ENCODE results near the gene EIF5.

Gene EIF5

GRCh38 chr14:103343905-103344797 lies 10.1 kb downstream of the EIF5 start:
- H4K8ac ChIP-seq (ENCODE audit: low read depth, low read length): no peak overlapping the region
- H2BK120ac ChIP-seq (ENCODE audit: low read depth, low read length): no peak overlapping the region
- H3K79me2 ChIP-seq (ENCODE audit: control insufficient read depth, insufficient read depth, low read length): no peaks in the 10 kb centered on the region
- H3K27me3 ChIP-seq (ENCODE audit: insufficient read depth, low read length, poor library complexity): no peaks in the 10 kb centered on the region
- no peak overlapping the region for H3K9ac ChIP-seq (ENCODE audit: low read length)
- WGBS (ENCODE audit: extremely low coverage, insufficient coverage, low lambda C conversion rate): no CpG with 5 or more reads among the region's 5 CpGs
- H3K27ac ChIP-seq (ENCODE audit: low read depth, low read length): no peak overlapping the region
- H2BK15ac ChIP-seq (replicated peaks; ENCODE audit: low read depth): no peak overlapping the region
- H3K4me1 ChIP-seq (ENCODE audit: control insufficient read depth, low read depth, low read length): no peaks in the 10 kb centered on the region
- no peak overlapping the region for H3K56ac ChIP-seq (ENCODE audit: low read length)
- no peak overlapping the region for H4K5ac ChIP-seq (ENCODE audit: low read length)
- no peak overlapping the region for H2AK5ac ChIP-seq (ENCODE audit: low read length)
- H3K23ac ChIP-seq (ENCODE audit: low read length): no peak overlapping the region
- no peak overlapping the region for H3K4me2 ChIP-seq (ENCODE audit: low read length)
- no peak overlapping the region for H3K4me3 ChIP-seq (ENCODE audit: low read length)
- H3K36me3 ChIP-seq (ENCODE audit: control insufficient read depth, insufficient read depth, low read length): peaks cover 20% of the 10 kb centered on the region
- H3K18ac ChIP-seq (ENCODE audit: low read length): no peak overlapping the region
- no peak for DNase-seq
- H3K79me1 ChIP-seq (ENCODE audit: low read length): peaks cover 2% of the 10 kb centered on the region
- H2BK5ac ChIP-seq (ENCODE audit: low read length): no peak overlapping the region
- no peak overlapping the region for H3K4ac ChIP-seq (ENCODE audit: low read depth, low read length)

- no CpG with 5 or more reads among the region's 3 CpGs for WGBS (ENCODE audit: extremely low coverage, insufficient coverage, low lambda C conversion rate)
- no peak overlapping the region for H3K23ac ChIP-seq (ENCODE audit: low read length)
Observed at GRCh38 chr14:103346286-103346685, 12.2 kb downstream of the EIF5 start.

DNA sequence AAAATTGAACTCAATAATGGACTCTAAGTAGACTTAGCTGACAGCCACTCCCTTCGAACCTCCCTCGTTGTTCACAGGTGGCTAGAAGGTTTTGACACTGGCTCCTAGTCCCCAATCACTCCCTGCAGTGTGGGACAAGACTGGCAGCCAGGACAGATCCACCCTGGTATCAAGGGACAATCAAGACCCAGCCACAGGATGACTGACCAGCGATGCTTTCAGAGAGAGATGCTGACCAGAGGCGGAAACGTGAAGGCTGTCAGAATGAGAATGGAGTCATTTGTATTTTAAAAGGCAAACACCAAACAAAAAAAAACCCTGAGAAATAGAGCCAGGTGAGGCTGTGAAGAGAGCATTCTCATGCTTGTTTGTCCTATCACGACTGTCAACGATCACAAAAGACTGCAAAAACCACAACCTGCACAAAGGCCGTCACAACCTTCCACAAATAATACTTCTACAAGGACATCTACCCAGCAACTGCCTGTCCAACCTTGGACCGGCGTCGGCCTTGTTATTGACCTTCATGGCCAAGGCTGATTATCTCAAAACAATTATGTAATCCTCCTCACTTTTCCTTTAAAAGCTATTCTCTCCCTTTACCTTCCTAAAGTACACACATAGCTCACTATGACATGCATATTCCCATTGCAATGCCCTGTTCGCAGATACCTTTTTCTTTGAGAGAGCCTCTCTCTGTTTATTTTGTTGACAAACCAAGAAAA lies 13.2 kb downstream of the EIF5 start:
- no peak overlapping the region for H3K27ac ChIP-seq (ENCODE audit: low read depth, low read length)
- no peak overlapping the region for H2BK15ac ChIP-seq (replicated peaks; ENCODE audit: low read depth)
- H3K27me3 ChIP-seq (ENCODE audit: insufficient read depth, low read length, poor library complexity): no peaks in the 10 kb centered on the region
- H2BK120ac ChIP-seq (ENCODE audit: low read depth, low read length): no peak overlapping the region
- H3K4me2 ChIP-seq (ENCODE audit: low read length): no peak overlapping the region
- no peaks in the 10 kb centered on the region for H3K4me1 ChIP-seq (ENCODE audit: control insufficient read depth, low read depth, low read length)
- H3K9ac ChIP-seq (ENCODE audit: low read length): no peak overlapping the region
- no peaks in the 10 kb centered on the region for H3K79me1 ChIP-seq (ENCODE audit: low read length)
- WGBS (ENCODE audit: extremely low coverage, insufficient coverage, low lambda C conversion rate): no CpG with 5 or more reads among the region's 12 CpGs
- H3K23ac ChIP-seq (ENCODE audit: low read length): no peak overlapping the region
- no peak overlapping the region for H2AK5ac ChIP-seq (ENCODE audit: low read length)
- H3K4me3 ChIP-seq (ENCODE audit: low read length): no peak overlapping the region
- H4K8ac ChIP-seq (ENCODE audit: low read depth, low read length): no peak overlapping the region
- H4K5ac ChIP-seq (ENCODE audit: low read length): no peak overlapping the region
- H3K4ac ChIP-seq (ENCODE audit: low read depth, low read length): no peak overlapping the region
- peaks cover 8% of the 10 kb centered on the region for H3K36me3 ChIP-seq (ENCODE audit: control insufficient read depth, insufficient read depth, low read length)
- DNase-seq: no peak
- no peak overlapping the region for H2BK5ac ChIP-seq (ENCODE audit: low read length)
- no peak overlapping the region for H3K56ac ChIP-seq (ENCODE audit: low read length)
- H3K18ac ChIP-seq (ENCODE audit: low read length): no peak overlapping the region
- H3K79me2 ChIP-seq (ENCODE audit: control insufficient read depth, insufficient read depth, low read length): no peaks in the 10 kb centered on the region

More at GRCh38 chr14:103346286-103346685, 12.2 kb downstream of the EIF5 start:
- Histone ChIP-seq H4K5ac (ENCODE audit: low read length) (no peak overlapping the region), H3K4ac (ENCODE audit: low read depth, low read length) (no peak overlapping the region), H4K8ac (ENCODE audit: low read depth, low read length) (no peak overlapping the region), H2BK120ac (ENCODE audit: low read depth, low read length) (no peak overlapping the region), H3K36me3 (ENCODE audit: control insufficient read depth, insufficient read depth, low read length) (peaks cover 10% of the 10 kb centered on the region), H2BK5ac (ENCODE audit: low read length) (no peak overlapping the region), H3K4me3 (ENCODE audit: low read length) (no peak overlapping the region), H2AK5ac (ENCODE audit: low read length) (no peak overlapping the region), H3K27me3 (ENCODE audit: insufficient read depth, low read length, poor library complexity) (no peaks in the 10 kb centered on the region), H3K79me2 (ENCODE audit: control insufficient read depth, insufficient read depth, low read length) (no peaks in the 10 kb centered on the region), H2BK15ac (replicated peaks; ENCODE audit: low read depth) (no peak overlapping the region), H3K27ac (ENCODE audit: low read depth, low read length) (no peak overlapping the region), H3K9ac (ENCODE audit: low read length) (no peak overlapping the region), H3K56ac (ENCODE audit: low read length) (no peak overlapping the region), H3K4me1 (ENCODE audit: control insufficient read depth, low read depth, low read length) (no peaks in the 10 kb centered on the region), H3K79me1 (ENCODE audit: low read length) (no peaks in the 10 kb centered on the region), H3K4me2 (ENCODE audit: low read length) (no peak overlapping the region), H3K18ac (ENCODE audit: low read length) (no peak overlapping the region)
- no peak for DNase-seq

DNA sequence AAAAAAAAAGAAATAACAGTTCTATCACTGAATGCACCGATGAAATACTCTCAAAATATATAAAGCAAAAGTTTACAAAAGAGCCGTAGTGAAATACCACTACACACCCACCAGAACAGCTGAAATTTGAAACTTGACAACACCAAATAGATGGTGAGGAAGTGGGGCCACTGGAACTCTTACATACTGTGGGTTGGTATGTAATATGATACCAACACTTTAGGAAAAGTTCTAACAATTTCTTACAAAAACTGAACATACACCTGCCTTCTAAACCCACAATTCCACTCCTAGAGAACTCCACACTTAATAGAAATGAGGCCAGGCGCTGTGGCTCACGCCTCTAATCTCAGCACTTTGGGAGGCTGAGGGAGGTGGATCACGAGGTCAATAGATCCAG lies 14.1 kb downstream of the EIF5 start:
- H3K27ac ChIP-seq (ENCODE audit: low read depth, low read length): no peak overlapping the region
- no peak overlapping the region for H4K8ac ChIP-seq (ENCODE audit: low read depth, low read length)
- no CpG with 5 or more reads among the region's 5 CpGs for WGBS (ENCODE audit: extremely low coverage, insufficient coverage, low lambda C conversion rate)
- no peak overlapping the region for H3K4ac ChIP-seq (ENCODE audit: low read depth, low read length)
- no peak overlapping the region for H3K56ac ChIP-seq (ENCODE audit: low read length)
- H2AK5ac ChIP-seq (ENCODE audit: low read length): no peak overlapping the region
- no peak overlapping the region for H2BK5ac ChIP-seq (ENCODE audit: low read length)
- H2BK120ac ChIP-seq (ENCODE audit: low read depth, low read length): no peak overlapping the region
- H3K4me3 ChIP-seq (ENCODE audit: low read length): no peak overlapping the region
- H3K79me2 ChIP-seq (ENCODE audit: control insufficient read depth, insufficient read depth, low read length): no peaks in the 10 kb centered on the region
- H3K4me2 ChIP-seq (ENCODE audit: low read length): no peak overlapping the region
- DNase-seq: no peak
- no peak overlapping the region for H3K18ac ChIP-seq (ENCODE audit: low read length)
- no peak overlapping the region for H3K23ac ChIP-seq (ENCODE audit: low read length)
- peaks cover 5% of the 10 kb centered on the region for H3K36me3 ChIP-seq (ENCODE audit: control insufficient read depth, insufficient read depth, low read length)
- no peak overlapping the region for H3K9ac ChIP-seq (ENCODE audit: low read length)
- no peaks in the 10 kb centered on the region for H3K79me1 ChIP-seq (ENCODE audit: low read length)
- no peaks in the 10 kb centered on the region for H3K4me1 ChIP-seq (ENCODE audit: control insufficient read depth, low read depth, low read length)
- H2BK15ac ChIP-seq (replicated peaks; ENCODE audit: low read depth): no peak overlapping the region
- no peak overlapping the region for H4K5ac ChIP-seq (ENCODE audit: low read length)
- no peaks in the 10 kb centered on the region for H3K27me3 ChIP-seq (ENCODE audit: insufficient read depth, low read length, poor library complexity)

DNA sequence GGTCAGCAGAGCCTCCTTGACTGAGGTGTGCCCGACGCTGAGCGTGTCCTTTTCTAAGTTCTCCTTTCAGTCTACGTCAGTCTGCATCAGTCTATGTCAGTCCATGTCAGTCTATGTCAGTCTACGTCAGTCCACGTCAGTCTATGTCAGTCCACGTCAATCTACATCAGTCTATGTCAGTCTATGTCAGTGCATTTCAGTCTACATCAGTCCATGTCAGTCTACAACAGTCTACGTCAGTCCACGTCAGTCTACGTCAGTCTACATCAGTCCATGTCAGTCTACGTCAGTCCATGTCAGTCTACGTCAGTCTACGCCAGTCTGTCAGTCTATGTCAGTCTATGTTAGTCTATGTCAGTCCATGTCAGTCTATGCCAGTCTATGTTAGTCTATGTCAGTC lies 15.9 kb downstream of the EIF5 start:
- Histone ChIP-seq H4K5ac (ENCODE audit: low read length) (no peak overlapping the region), H3K4me3 (ENCODE audit: low read length) (no peak overlapping the region), H3K4me1 (ENCODE audit: control insufficient read depth, low read depth, low read length) (no peaks in the 10 kb centered on the region), H2AK5ac (ENCODE audit: low read length) (no peak overlapping the region), H3K4me2 (ENCODE audit: low read length) (no peak overlapping the region), H4K8ac (ENCODE audit: low read depth, low read length) (no peak overlapping the region), H3K27me3 (ENCODE audit: insufficient read depth, low read length, poor library complexity) (no peaks in the 10 kb centered on the region), H2BK120ac (ENCODE audit: low read depth, low read length) (no peak overlapping the region), H3K56ac (ENCODE audit: low read length) (no peak overlapping the region), H3K36me3 (ENCODE audit: control insufficient read depth, insufficient read depth, low read length) (no peaks in the 10 kb centered on the region), H3K18ac (ENCODE audit: low read length) (no peak overlapping the region), H3K23ac (ENCODE audit: low read length) (no peak overlapping the region), H3K79me2 (ENCODE audit: control insufficient read depth, insufficient read depth, low read length) (no peaks in the 10 kb centered on the region), H2BK5ac (ENCODE audit: low read length) (no peak overlapping the region), H2BK15ac (replicated peaks; ENCODE audit: low read depth) (no peak overlapping the region), H3K79me1 (ENCODE audit: low read length) (no peaks in the 10 kb centered on the region), H3K4ac (ENCODE audit: low read depth, low read length) (no peak overlapping the region), H3K27ac (ENCODE audit: low read depth, low read length) (no peak overlapping the region), H3K9ac (ENCODE audit: low read length) (no peak overlapping the region)
- no peak for DNase-seq
- no CpG with 5 or more reads among the region's 13 CpGs for WGBS (ENCODE audit: extremely low coverage, insufficient coverage, low lambda C conversion rate)
